ENCODE results near the gene MYADML2.
A peak's percentile ranks its signal among the peaks of the same experiment; 100 is the strongest.
"Not testable (repeated sequence)": the region's sequence is repeated elsewhere in the genome, so short reads cannot be mapped to it uniquely, and the experiment has no call there.

The MYADML2 gene

GRCh38 chr17:81923302-81924260 is 23.5 kb downstream of the MYADML2 start:
- Histone ChIP-seq H3K4me3 (ENCODE audit: low read depth in 1 of 2, low read length in 2 of 2) (peak overlapping the region; percentile 18 to 27), H3K27ac (ENCODE audit: low read depth, low read length) (peak overlapping the region; percentile 24), H3K36me3 (ENCODE audit: insufficient read depth, low read length) (peaks cover 32% of the 10 kb centered on the region), H3K27me3 (ENCODE audit: control insufficient read depth in 1 of 2, insufficient read depth in 2 of 2, low read length in 2 of 2) (peaks cover 0 to 4% of the 10 kb centered on the region in 2 donors), H3K9ac (ENCODE audit: low read length) (peak overlapping the region; percentile 27), H3K4me1 (ENCODE audit: insufficient read depth, low read length) (peaks cover 44% of the 10 kb centered on the region), H3K9me3 (ENCODE audit: low read length) (no peaks in the 10 kb centered on the region)

- Histone ChIP-seq H3K9me3 (ENCODE audit: low read length) (no peaks in the 10 kb centered on the region), H3K4me3 (ENCODE audit: low read depth in 1 of 2, low read length in 2 of 2) (peak overlapping the region in 1 of 2 donors; percentile 18), H3K4me1 (ENCODE audit: insufficient read depth, low read length) (peaks cover 38% of the 10 kb centered on the region), H3K9ac (ENCODE audit: low read length) (no peak overlapping the region), H3K27ac (ENCODE audit: low read depth, low read length) (peak overlapping the region; percentile 24), H3K27me3 (ENCODE audit: control insufficient read depth in 1 of 2, insufficient read depth in 2 of 2, low read length in 2 of 2) (no peaks in the 10 kb centered on the region), H3K36me3 (ENCODE audit: insufficient read depth, low read length) (peaks cover 32% of the 10 kb centered on the region)
Observed at GRCh38 chr17:81922566-81923301, 24.3 kb downstream of the MYADML2 start.

- Histone ChIP-seq H3K4me3 (ENCODE audit: low read depth in 1 of 2, low read length in 2 of 2) (no peak overlapping the region), H3K27ac (ENCODE audit: low read depth, low read length) (no peak overlapping the region), H3K36me3 (ENCODE audit: insufficient read depth, low read length) (peaks cover 32% of the 10 kb centered on the region), H3K9ac (ENCODE audit: low read length) (no peak overlapping the region), H3K27me3 (ENCODE audit: control insufficient read depth in 1 of 2, insufficient read depth in 2 of 2, low read length in 2 of 2) (no peaks in the 10 kb centered on the region), H3K4me1 (ENCODE audit: insufficient read depth, low read length) (peaks cover 42% of the 10 kb centered on the region), H3K9me3 (ENCODE audit: low read length) (no peaks in the 10 kb centered on the region)
Observed at GRCh38 chr17:81921996-81922565, 25.0 kb downstream of the MYADML2 start.

- Histone ChIP-seq H3K27ac (ENCODE audit: low read depth, low read length) (no peak overlapping the region), H3K9me3 (ENCODE audit: low read length) (no peaks in the 10 kb centered on the region), H3K9ac (ENCODE audit: low read length) (no peak overlapping the region), H3K4me3 (ENCODE audit: low read depth in 1 of 2, low read length in 2 of 2) (no peak overlapping the region), H3K4me1 (ENCODE audit: insufficient read depth, low read length) (peaks cover 47% of the 10 kb centered on the region), H3K36me3 (ENCODE audit: insufficient read depth, low read length) (peaks cover 32% of the 10 kb centered on the region), H3K27me3 (ENCODE audit: control insufficient read depth in 1 of 2, insufficient read depth in 2 of 2, low read length in 2 of 2) (no peaks in the 10 kb centered on the region)
Observed at GRCh38 chr17:81921537-81921862, 25.5 kb downstream of the MYADML2 start.

GRCh38 chr17:81920612-81921536 is 26.2 kb downstream of the MYADML2 start:
- H3K4me1 ChIP-seq (ENCODE audit: insufficient read depth, low read length): peaks cover 41% of the 10 kb centered on the region
- no peak overlapping the region for H3K27ac ChIP-seq (ENCODE audit: low read depth, low read length)
- H3K9me3 ChIP-seq (ENCODE audit: low read length): no peaks in the 10 kb centered on the region
- H3K36me3 ChIP-seq (ENCODE audit: insufficient read depth, low read length): peaks cover 33% of the 10 kb centered on the region
- H3K27me3 ChIP-seq (ENCODE audit: control insufficient read depth in 1 of 2, insufficient read depth in 2 of 2, low read length in 2 of 2): no peaks in the 10 kb centered on the region
- no peak overlapping the region for H3K9ac ChIP-seq (ENCODE audit: low read length)
- H3K4me3 ChIP-seq (ENCODE audit: low read depth in 1 of 2, low read length in 2 of 2): no peak overlapping the region

GRCh38 chr17:81918832-81919545 is 28.0 kb downstream of the MYADML2 start:
- no peak overlapping the region for H3K9ac ChIP-seq (ENCODE audit: low read length)
- peaks cover 50% of the 10 kb centered on the region for H3K36me3 ChIP-seq (ENCODE audit: insufficient read depth, low read length)
- H3K27ac ChIP-seq (ENCODE audit: low read depth, low read length): no peak overlapping the region
- H3K4me3 ChIP-seq (ENCODE audit: low read depth in 1 of 2, low read length in 2 of 2): no peak overlapping the region
- peaks cover 25% of the 10 kb centered on the region for H3K4me1 ChIP-seq (ENCODE audit: insufficient read depth, low read length)
- no peaks in the 10 kb centered on the region for H3K27me3 ChIP-seq (ENCODE audit: control insufficient read depth in 1 of 2, insufficient read depth in 2 of 2, low read length in 2 of 2)
- no peaks in the 10 kb centered on the region for H3K9me3 ChIP-seq (ENCODE audit: low read length)

GRCh38 chr17:81918333-81918669 is 28.7 kb downstream of the MYADML2 start:
- not testable (repeated sequence) for H3K9ac ChIP-seq (ENCODE audit: low read length); H3K27ac ChIP-seq (ENCODE audit: low read depth, low read length); H3K9me3 ChIP-seq (ENCODE audit: low read length); H3K27me3 ChIP-seq (ENCODE audit: control insufficient read depth in 1 of 2, insufficient read depth in 2 of 2, low read length in 2 of 2)
- peaks cover 56% of the 10 kb centered on the region for H3K36me3 ChIP-seq (ENCODE audit: insufficient read depth, low read length)
- peaks cover 20% of the 10 kb centered on the region for H3K4me1 ChIP-seq (ENCODE audit: insufficient read depth, low read length)
- H3K4me3 ChIP-seq (ENCODE audit: low read depth in 1 of 2, low read length in 2 of 2): peak overlapping the region; percentile 9 to 57

GRCh38 chr17:81917565-81918332 is 29.3 kb downstream of the MYADML2 start, which contains the start of gene SIRT7:
Gene SIRT7 (minus strand): TSS chr17:81918176. CDS start chr17:81918131, 45 bp downstream.
- Histone ChIP-seq H3K4me1 (ENCODE audit: insufficient read depth, low read length) (peaks cover 20% of the 10 kb centered on the region), H3K4me3 (ENCODE audit: low read depth in 1 of 2, low read length in 2 of 2) (peak within 1 kb of the TSS; percentile 44 to 57), H3K27ac (ENCODE audit: low read depth, low read length) (peak within 1 kb of the TSS; percentile 36), H3K9ac (ENCODE audit: low read length) (peak within 1 kb of the TSS; percentile 13), H3K9me3 (ENCODE audit: low read length) (no peaks in the 10 kb centered on the region), H3K27me3 (ENCODE audit: control insufficient read depth in 1 of 2, insufficient read depth in 2 of 2, low read length in 2 of 2) (no peaks in the 10 kb centered on the region), H3K36me3 (ENCODE audit: insufficient read depth, low read length) (peaks cover 62% of the 10 kb centered on the region)

- peak overlapping the region in 1 of 2 donors; percentile 57 for H3K4me3 ChIP-seq (ENCODE audit: low read depth in 1 of 2, low read length in 2 of 2)
- peaks cover 16% of the 10 kb centered on the region for H3K4me1 ChIP-seq (ENCODE audit: insufficient read depth, low read length)
- H3K27ac ChIP-seq (ENCODE audit: low read depth, low read length): no peak overlapping the region
- no peaks in the 10 kb centered on the region for H3K27me3 ChIP-seq (ENCODE audit: control insufficient read depth in 1 of 2, insufficient read depth in 2 of 2, low read length in 2 of 2)
- H3K36me3 ChIP-seq (ENCODE audit: insufficient read depth, low read length): peaks cover 64% of the 10 kb centered on the region
- H3K9me3 ChIP-seq (ENCODE audit: low read length): no peaks in the 10 kb centered on the region
- no peak overlapping the region for H3K9ac ChIP-seq (ENCODE audit: low read length)
Observed at GRCh38 chr17:81916234-81917001, 30.6 kb downstream of the MYADML2 start.
